NCI-H2107 (cell line): ENCODE data around the gene CCNQ.

Experiments
- DNase-seq: peaks from one replicate; lab custom pipeline; 2025; lab: John Stamatoyannopoulos, UW

Gene CCNQ

DNA sequence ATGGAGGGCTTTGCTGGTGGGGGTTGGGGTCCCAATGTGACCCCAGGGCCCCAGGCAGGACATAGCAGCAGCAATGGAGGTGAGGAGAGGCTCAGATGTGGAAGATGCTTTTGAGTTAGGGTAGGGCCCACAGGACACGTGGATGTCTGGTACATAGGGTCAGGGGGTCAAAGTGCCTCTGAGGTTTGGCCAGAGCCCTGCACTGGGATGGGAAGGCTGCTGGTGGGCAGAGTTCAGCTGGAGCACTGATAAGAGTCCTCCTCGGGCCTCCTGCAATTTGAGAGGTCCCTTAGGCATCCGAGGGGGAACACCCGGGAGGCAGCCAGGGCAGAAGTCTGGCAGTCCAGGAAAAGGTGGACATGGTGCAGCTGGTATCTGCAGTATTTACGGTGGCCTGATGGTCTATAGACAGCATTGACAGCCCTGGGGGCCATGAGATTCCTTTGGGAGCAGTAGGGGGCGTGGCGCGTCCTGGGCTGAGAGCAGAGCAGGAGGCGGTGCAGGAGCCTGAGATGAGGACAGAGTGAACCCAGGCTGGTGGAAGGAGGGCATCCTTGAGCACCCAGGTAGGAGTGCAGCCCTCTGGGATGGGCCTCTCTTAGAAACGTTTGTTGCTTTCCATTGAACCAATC is 22.6 kb downstream of the CCNQ start:
- DNase-seq, result no peak

DNA sequence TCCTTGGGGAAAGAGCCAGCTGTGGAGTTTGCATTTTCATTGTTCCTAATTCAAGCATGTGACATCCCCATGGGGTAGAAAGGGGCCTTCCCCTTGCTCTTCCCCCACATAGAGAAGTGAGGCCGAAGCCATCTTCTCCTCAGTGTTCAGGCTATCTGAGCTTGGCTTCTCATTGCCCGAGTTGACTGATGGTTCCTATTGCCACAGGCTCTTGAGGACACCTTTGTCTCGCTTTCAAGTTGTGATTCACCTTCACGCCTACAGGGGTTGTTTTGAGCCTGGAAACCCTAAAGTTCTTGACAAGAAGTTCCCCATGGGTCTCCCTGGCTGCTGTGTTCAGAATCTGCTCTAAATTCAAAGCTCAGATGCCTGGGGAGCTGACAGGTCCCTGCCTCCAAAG is 25.0 kb downstream of the CCNQ start:
- DNase-seq, result no peak

DNA sequence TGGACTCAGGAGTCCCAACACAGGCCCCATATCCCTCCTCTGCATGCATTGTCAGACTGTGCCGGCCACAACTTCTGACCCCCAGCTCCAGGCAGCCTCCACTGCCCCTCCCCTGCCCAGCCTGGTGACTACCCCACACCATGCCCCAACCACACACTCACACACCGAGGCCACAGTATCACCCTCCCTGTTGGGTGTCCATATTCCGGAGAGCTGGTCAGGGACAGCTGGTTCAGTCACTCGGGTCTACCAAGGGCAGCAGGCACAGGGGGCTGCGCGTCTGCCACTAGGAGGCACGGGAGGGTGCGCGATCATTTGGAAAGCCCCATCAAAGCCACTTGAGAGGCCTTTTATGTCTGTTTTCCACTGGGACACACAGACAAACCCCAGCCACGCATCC is 26.3 kb downstream of the CCNQ start:
- DNase-seq, result no peak

DNA sequence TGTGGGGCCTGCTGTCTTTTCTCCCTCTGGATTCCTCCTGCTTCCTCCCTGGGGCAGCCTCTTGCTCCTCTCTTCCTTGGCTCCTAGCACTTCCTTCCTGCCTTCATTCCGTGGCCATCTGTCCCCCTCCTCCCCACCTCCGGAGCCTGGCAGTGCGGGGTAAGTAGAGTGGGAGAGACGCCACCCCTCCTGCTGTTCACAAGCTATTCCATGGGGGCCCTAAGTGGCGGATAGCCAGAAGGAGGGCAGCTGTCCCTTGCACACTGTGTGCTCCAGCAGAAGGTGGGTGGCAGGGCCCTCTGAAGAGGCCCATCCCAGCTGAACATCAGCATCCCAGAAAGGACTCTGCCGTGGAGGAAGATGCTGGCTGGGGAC is 27.4 kb downstream of the CCNQ start:
- DNase-seq, result no peak

DNA sequence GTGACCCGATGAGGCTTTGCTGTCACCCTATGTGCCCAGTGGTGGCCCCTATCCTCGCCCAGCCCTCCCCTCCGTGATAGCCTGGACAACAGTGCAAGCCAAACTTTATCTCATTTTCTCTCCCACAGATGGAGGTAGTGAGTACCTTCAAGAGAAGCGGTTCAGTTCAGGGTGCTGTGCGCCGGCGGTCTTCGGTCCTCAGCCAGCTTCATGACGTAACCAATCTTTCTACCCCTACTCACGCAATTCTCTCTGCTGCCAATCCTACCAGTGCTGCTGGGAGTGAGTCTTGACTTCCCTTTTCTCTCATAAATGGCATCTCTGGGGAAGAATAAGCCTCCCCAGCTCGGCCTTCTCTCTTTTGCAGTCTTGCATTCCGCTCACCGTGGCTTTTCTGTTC is 29.5 kb downstream of the CCNQ start:
- DNase-seq, result no peak

DNA sequence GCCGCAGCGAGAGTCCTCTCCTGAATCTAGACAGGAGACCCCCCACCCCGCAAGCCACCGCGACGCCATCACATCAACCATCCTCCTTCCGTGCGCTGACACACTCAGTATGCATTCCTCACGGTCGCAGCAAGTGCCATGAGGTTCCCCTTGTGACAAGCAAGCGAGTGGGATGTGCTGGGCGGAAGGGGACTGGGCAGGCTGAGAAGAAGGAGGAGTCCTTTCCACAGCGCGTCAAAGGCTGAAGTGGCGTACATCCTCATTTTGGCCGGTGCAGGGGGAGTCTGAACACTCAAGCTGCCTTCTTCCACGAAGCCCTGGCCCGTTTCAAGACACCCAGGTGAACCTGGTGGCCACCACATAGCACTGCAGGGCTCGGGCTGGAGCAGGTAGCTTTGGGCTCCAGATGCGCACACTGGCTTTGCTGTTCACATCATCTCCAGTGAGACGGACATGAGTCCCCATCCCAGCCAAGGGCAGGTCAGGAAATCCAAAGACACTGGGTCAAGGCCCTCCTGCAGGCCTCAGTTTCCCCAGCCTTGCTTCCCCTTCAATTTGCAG is 30.4 kb downstream of the CCNQ start:
- no peak for DNase-seq

DNA sequence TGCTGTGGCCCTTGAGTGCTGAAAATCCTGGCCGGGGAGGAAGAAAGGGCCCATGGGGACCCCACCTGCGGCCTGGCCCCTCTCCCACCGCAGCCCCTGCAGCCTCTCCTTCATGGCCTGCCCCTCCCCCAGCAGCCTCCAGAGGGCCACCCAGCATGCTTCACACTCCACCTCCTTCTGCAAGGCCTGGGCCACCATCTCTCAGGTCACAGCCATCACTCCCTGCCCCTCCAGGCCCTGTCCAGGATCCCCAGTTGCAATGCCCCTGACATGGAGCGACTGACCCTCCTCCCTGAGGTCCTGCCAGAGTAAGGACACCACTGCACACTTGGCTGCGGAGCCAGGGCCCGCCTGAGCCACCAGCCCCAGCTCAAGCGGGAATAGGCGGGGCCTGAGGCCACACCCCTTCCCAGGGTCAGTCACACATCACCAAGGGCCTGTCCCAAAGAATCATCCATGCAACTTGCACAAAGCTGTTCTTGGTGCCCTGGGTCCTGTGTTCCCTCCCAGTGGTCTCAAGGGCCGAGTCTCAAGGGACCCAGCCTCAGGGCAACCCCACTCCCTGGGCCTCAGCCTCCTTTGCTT is 32.9 kb downstream of the CCNQ start:
- DNase-seq, result no peak

DNA sequence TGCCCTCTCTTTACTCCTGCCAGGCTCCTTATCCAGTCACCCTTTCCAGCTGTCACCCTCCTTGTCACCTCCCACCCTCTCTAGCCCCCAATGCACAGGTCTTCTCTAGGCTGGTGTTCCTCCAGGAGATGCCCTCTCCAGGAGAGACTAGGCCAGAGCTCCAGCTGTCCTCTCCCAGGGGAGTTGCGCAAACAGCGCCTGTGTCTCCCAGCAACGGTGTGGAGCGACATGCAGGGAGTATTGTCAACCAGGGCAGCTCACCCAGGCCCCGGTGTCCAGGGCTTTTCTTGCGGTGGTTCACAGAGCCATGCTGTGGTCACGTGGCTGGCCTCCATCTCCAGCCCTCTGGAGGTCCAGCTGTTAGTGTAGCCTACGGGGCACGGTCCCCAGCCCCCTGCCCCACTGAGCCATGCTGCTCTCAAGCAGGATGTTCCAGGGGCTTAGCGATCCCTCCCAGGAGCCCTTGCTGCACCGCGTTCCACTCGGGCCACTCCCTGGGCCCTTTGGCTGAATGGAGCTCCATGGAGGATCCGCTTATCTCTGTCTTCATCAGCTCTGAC is 34.8 kb downstream of the CCNQ start:
- peak; percentile 42 for DNase-seq

DNA sequence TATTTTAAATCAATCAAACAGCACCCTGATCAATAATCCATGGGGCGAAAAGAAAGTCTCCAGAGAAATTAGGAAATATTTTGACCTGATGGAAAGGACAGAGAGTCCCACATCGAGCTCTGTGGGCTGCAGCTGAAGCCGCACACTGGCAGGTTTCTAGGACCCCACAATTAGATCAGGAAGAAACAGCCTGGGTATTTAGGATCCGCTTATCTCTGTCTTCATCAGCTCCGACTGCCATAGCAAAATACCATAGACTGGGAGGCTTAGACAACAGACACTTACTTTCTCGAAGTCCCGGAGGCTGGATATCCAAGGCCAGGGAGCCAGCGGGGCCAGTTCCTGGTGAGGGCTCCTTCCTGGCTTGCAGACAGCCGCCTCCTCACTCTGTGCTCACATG is 36.4 kb downstream of the CCNQ start:
- no peak for DNase-seq

DNA sequence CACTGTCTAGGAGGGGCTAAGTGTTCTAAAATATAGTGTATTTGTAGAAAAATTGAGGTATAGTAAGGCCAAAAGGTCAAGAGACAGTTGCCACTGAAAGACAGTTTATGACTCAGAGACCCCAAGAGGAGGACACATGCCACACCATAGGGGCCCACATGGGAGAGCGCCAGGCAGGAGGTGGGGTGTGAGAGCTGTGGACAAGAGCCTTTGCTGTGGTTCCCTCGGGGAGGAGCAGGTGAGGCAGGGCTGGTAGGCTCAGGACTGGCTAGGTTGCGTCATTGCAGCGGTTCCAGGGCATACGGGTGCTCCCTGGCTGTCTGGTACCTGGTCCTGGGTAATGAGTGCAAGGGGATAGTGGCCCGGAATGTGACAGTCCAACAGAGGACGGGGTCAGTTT is 37.6 kb downstream of the CCNQ start:
- DNase-seq, result no peak

DNA sequence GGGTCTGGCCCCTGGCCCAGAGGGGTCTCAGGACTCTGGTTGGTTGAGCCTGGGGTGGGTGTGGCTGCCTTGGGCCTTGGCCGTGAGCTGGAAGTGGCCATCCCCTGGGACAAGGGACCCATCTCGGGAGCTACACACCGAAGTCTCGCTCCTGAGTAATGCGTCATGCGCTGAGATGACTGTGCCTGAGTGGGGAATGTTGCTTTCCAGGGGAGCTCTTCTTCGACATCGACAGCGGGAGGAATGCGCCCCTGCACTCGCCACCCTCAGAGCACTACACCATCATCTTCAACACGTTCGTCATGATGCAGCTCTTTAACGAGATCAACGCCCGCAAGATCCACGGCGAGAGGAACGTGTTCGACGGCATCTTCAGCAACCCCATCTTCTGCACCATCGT is 38.5 kb downstream of the CCNQ start:
- no peak for DNase-seq

DNA sequence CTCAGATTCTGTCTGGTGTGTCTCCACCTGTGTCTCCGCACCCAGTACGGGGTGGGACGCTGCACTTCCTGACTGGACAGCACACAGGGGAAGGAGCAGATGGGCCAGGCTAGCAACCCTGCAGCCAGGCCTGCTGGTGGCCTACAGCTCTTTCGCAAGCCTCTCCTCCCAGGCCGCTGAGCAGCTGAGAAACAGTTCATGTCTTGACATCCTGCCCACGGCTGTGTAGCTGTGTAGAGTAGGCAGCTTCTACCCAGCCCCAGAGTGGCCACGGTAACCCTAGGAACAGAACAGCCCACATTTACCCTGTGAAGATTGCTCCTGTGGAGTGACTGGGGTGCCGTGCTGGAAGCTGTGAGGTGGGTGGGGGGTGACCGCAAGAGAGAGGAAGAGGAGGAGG is 38.9 kb downstream of the CCNQ start:
- DNase-seq, result no peak

DNA sequence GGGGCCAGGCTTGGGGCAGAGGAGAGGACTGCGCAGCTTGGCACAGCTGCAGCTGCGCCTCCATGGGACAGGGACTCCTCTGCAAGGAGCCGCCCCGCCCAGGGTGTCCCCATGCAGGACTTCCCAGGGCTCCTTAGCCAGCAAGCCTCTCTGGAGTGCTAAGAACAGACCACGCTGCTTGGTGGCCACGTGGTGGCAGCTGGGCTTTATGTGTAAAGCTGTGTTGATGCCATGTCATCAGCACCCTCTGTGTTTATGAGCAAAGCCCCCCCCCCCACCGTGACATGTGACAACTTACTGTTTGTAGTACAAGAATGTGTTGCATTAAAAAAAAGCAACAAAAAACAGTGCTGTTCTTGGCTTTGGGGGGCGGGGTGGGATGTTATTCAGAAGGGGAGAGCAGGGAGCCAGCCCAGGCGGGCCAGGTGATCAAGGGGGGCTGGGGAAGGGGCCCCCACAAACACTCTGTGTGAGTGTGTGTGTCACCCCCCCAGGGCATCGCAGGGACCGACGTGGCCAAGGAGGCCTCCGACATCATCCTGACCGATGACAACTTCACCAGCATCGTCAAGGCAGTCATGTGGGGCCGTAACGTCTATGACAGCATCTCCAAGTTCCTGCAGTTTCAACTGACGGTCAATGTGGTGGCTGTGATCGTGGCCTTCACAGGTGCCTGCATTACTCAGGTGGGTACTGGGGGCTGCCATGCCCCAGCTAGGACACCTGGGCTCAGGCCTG is 41.2 kb downstream of the CCNQ start:
- DNase-seq, result no peak

DNA sequence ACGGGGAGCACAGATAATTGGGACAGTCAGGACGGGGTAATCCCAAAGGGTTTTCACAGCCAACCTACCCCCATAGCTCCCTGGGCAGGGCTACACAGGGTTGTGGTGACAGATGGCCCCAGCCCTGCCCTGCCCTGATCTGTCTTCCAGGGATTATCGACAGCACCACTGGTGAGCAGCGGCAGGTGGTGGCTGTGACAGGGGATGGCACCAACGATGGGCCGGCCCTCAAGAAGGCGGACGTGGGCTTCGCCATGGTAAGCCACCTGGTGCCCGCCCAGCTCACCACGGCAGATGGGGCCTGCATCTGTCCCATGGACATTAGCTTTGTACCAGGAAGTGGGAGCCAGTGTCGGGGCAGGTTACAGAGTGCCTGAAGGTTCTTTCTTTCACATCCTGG is 42.2 kb downstream of the CCNQ start:
- DNase-seq, result no peak

DNA sequence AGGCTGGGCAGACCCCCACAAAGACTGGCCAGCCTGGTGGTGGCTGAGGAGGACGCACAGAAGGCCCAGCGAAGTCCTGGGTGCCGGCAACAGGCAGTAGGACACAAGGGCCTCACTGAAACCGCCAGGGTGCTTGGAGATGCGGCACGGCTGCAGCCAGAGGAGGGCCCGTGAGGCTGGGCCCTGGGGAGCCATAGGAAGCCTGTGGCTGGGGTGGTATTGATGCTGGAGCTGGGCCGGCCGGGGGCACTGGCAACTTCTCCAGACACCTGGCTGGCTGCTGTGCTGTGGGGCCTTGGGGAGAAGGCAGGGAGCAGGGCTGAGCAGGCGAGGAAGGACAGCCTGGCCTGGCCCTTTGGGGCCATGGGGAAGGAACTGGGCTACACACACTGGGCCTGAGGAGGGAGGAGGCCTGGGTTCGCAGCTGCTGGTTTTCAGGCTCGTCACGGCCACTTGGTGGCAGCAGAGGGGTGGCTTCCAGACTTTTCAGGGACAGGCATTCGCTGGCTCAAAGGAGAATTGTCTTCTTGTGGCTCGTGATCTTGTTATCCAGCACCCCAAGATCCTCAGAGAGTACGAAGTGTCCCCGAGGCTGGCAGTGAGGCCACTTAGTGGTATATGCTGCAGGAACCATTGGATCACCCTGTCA is 44.3 kb downstream of the CCNQ start:
- peak; percentile 47 for DNase-seq

DNA sequence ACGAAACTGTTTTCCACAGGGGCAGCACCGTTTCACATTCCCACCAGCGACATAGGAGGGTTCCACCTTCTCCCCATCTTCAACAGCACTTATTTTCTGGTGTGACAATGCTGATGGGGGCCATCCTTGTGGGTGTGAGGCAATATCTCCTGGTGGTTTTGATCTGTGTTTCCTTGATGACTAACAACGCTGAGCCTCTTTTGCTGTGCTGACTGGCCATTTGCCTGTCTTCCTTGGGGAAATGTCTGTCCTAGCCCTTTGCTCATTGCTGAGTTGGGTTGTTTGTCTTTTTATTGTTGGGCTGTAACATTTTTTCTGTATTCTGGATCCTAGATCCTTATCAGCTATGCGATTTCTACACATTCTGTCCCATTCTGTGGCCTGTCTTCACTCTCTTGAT is 47.8 kb downstream of the CCNQ start:
- DNase-seq, result no peak

DNA sequence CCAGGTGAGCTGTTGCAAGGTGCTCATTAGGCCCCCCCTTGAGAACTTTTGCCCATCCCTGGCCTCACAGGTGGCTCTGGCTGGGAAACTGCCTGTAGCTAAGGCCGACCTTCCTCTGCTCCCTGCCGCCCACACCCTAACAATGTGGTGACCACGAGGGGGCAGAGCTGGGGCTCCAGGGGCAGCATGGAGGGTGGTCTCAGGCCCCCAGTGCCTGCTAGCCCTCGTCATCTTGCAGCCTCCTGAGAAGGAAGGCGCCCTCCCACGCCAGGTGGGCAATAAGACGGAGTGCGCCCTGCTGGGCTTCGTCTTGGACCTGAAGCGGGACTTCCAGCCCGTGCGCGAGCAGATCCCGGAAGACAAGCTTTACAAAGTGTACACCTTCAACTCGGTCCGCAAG is 49.1 kb downstream of the CCNQ start:
- no peak for DNase-seq

DNA sequence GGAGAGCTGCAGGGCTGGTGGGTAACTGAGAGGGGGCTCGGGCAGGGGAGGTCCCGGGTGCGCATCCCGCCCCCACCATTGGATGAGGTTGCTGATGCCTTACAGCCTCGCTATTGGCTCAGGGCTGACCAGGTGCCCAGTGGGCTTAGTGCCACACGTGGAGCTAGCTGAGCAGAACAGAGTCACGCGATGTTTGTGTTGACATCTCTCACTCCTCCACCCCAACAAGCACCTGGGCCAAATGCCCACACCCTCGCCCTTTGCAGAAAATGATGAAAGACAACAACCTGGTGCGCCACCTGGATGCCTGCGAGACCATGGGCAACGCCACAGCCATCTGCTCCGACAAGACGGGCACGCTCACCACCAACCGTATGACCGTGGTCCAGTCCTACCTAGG is 49.7 kb downstream of the CCNQ start:
- DNase-seq, result no peak

DNA sequence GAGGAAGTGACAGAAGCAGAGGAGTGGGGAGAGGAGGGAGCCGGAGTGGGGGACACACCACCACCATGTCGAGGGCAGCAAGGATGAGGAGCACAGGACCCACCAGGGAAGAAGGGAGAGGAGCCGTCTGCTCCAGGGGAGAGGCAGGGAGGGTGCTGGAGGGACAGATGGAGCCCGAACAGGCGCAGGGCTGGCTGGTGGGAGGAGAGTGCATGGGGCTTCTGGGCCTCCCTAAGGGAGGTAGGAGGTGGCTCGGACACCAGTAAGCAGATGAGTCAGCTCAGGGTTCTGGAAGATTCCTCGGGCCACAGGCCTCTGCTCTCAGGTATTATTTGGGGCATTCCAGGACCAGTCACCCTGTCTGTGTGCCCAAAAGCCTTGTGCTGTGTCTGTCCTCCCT is 51.7 kb downstream of the CCNQ start:
- DNase-seq, result no peak

DNA sequence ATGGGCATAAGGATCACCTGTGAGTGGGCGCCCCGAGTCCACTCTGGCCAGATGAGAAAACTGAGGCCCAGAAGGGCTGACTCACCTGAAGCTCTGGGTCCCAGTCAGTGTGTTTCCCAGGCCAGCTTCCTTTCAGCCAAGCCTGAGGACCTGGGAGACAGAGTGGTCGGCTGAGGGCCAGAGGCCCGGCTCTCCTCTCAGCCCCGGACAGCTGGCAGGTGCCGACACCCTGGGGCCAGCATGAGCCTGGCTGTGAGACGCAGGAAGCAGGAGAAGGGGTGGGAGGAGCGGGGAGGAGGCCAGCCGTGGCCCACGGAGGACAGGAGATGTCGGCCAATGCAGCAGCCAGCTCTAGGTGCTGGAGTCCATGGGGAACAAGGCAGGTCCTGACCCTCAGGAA is 52.6 kb downstream of the CCNQ start:
- DNase-seq, result no peak

DNA sequence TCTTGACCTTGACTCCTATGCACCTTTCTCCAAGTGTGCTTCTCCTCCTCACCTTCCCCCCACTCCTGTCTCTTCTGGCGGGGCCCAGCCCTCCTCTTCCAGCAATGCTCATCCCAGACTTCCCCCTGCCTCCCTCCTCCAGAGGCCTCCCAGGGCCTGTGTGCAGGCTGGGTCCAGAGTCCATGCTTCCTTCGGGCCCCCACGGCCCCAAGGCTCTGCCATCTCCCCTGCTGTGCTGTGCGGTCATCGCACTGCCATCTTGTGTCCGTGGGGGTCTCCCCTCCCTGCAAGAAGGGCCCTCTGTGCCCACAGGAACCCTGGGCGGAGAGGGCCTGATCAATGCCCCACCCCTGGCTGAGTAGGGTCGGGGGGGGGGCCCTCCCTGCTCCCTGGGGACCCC is 54.2 kb downstream of the CCNQ start:
- DNase-seq, result no peak

DNA sequence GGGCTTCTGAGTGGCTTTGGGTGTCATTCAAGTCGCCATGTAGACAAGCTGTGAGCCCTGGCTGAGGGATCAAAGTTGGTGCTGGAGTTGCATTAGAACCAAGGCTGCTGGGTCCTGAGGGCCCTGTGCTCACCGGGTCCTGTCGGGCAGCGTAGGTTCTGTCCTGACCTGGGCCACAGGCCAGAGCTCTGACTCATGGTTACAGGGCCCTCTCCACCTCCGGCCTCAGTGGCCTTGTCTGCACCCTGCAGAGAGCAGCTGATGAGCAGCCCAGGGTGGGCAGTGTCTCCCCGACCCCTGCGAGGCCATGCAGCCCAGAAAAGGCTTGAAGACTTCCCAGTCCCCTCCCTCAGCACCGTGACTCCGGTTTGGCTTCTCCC is 59.0 kb downstream of the CCNQ start:
- no peak for DNase-seq
